Gastroesophageal sphincter (tissue), 4 donors: ENCODE measurements around the gene SMYD2. TPM values are rescaled to one million over a fixed set of nuclear protein-coding genes. Genes with fewer than 3 reads are reported as not detected.

Experiments used
- ATAC-seq: fragments of 150-250 bp; one replicate; pipeline ENCODE4 v1.9.1; 2016; ENCODE audit warnings: mild to moderate bottlenecking, moderate library complexity
- H3K27ac ChIP-seq, 4 donors: fragments of 200-600 bp; sonication (generic) in 3 of 4; 1 replicate in 3 of 4; 2 replicates in 1 of 4; pipeline ENCODE4 v1.5.1; 2016 to 2019
- H3K27me3 ChIP-seq: fragments of 200-600 bp; sonication (generic); one replicate; pipeline ENCODE4 v1.5.1; 2019
- H3K36me3 ChIP-seq, 2 donors: fragments of 200-600 bp; sonication (generic); one replicate each; pipeline ENCODE4 v1.5.1; 2019; ENCODE audit warnings: control low read depth in 1 of 2
- H3K4me1 ChIP-seq, 3 donors: fragments of 200-600 bp; sonication (generic); 1 replicate in 2 of 3; 2 replicates in 1 of 3; pipeline ENCODE4 v1.5.1; 2016 to 2019; ENCODE audit warnings: control low read depth in 2 of 3
- H3K4me3 ChIP-seq, 2 donors: fragments of 200-600 bp; sonication (generic); one replicate each; pipeline ENCODE4 v1.5.1; 2019; ENCODE audit warnings: mild to moderate bottlenecking in 1 of 2, moderate library complexity in 1 of 2
- H3K9me3 ChIP-seq, 3 donors: fragments of 200-600 bp; sonication (generic); one replicate each; pipeline ENCODE4 v1.5.1; 2017 to 2019; ENCODE audit warnings: control low read depth in 2 of 3
- CTCF ChIP-seq, 4 experiments: fragments of 200-600 bp in 2 of 4; fragments of 450-650 bp in 2 of 4; sonication (generic) in 1 of 4; IDR thresholded peaks; one replicate each; pipeline ENCODE4 v1.5.1; 2017 to 2019; ENCODE audit warnings: antibody characterized with exemption in 4 of 4, mild to moderate bottlenecking in 2 of 4, moderate library complexity in 2 of 4
- EP300 ChIP-seq: sonication (generic); formaldehyde crosslinking; IDR thresholded peaks from one replicate; pipeline ENCODE4 v1.6.1; 2017; ENCODE audit warnings: antibody characterized with exemption, mild to moderate bottlenecking
- POLR2A ChIP-seq, 2 donors: fragments of 450-650 bp; IDR thresholded peaks; one replicate each; pipeline ENCODE4 v1.6.1; 2017; ENCODE audit warnings: antibody characterized with exemption in 2 of 2, mild to moderate bottlenecking in 2 of 2, moderate library complexity in 1 of 2
- POLR2AphosphoS5 ChIP-seq: sonication (generic); formaldehyde crosslinking; IDR thresholded peaks from one replicate; pipeline ENCODE4 v1.6.1; 2017; ENCODE audit warnings: antibody characterized with exemption
- WGBS, 2 donors: methylation state at CpG; one replicate each; pipeline ENCODE4 v1.1.5; 2018; ENCODE audit warnings: low coverage in 1 of 2; 5-methylcytosine and 5-hydroxymethylcytosine counted together
- total RNA-seq, 4 donors: library from RNA; depleted of rRNA; stranded (reverse); fragments of >200 nt; gene quantifications; one replicate each; pipeline ENCODE4 v1.1.0, GENCODE V29; 2016

The SMYD2 gene
- total RNA-seq, 4 donors from 2014 or later: 12.0 to 30.3 (median 20.5) TPM

- Histone ChIP-seq H3K9me3 (no peaks in the 10 kb centered on the region), H3K27ac (peak overlapping the region in 3 of 4 donors; percentile 22 to 74 (median 72)), H3K4me1 (peaks cover 0 to 24% (median 5%) of the 10 kb centered on the region in 3 donors), H3K27me3 (no peaks in the 10 kb centered on the region), H3K4me3 (no peak overlapping the region), H3K36me3 (peaks cover 0 to 67% of the 10 kb centered on the region in 2 donors)
- no peak for TF ChIP-seq POLR2AphosphoS5
- no peak for TF ChIP-seq POLR2A (IDR thresholded peaks at IDR 0.05)
- no peak for TF ChIP-seq EP300
- no peak for TF ChIP-seq CTCF (IDR thresholded peaks at IDR 0.05)
- WGBS, 2 donors: 67 to 100% methylated on average over 2 of the region's 6 CpGs
- ATAC-seq: no peak
Observed at GRCh38 chr1:214379236-214379970, 98.4 kb downstream of the SMYD2 start.

GRCh38 chr1:214380396-214380795, 99.4 kb downstream of the SMYD2 start:
- peaks cover 0 to 73% of the 10 kb centered on the region in 2 donors for H3K36me3 ChIP-seq
- H3K4me3 ChIP-seq: no peak overlapping the region
- H3K4me1 ChIP-seq: peaks cover 0 to 19% (median 5%) of the 10 kb centered on the region in 3 donors
- no peaks in the 10 kb centered on the region for H3K27me3 ChIP-seq
- 39 to 57% methylated on average over 3 of the region's 3 CpGs for whole genome bisulfite sequencing, 2 donors
- H3K27ac ChIP-seq: peak overlapping the region in 3 of 4 donors; percentile 22 to 74 (median 72)
- no peaks in the 10 kb centered on the region for H3K9me3 ChIP-seq
- peak; percentile 56 for ATAC-seq
- TF ChIP-seq CTCF (IDR thresholded peaks at IDR 0.05) (no peak), POLR2A (IDR thresholded peaks at IDR 0.05) (no peak), EP300 (no peak), POLR2AphosphoS5 (no peak)

- Histone ChIP-seq H3K9me3 (no peaks in the 10 kb centered on the region), H3K36me3 (peaks cover 0 to 70% of the 10 kb centered on the region in 2 donors), H3K4me1 (peaks cover 0 to 19% (median 5%) of the 10 kb centered on the region in 3 donors), H3K27me3 (no peaks in the 10 kb centered on the region), H3K27ac (peak overlapping the region in 3 of 4 donors; percentile 22 to 74 (median 72)), H3K4me3 (no peak overlapping the region)
- 36 to 54% methylated on average over 1 of the region's 1 CpG for WGBS, 2 donors
- no peak for TF ChIP-seq CTCF (IDR thresholded peaks at IDR 0.05)
- no peak for ATAC-seq
Observed at GRCh38 chr1:214380986-214381695, 100.2 kb downstream of the SMYD2 start.

- ATAC-seq: peak; percentile 17
- Histone ChIP-seq H3K9me3 (no peaks in the 10 kb centered on the region), H3K27ac (no peak overlapping the region), H3K27me3 (no peaks in the 10 kb centered on the region), H3K4me3 (no peak overlapping the region), H3K36me3 (peaks cover 0 to 66% of the 10 kb centered on the region in 2 donors), H3K4me1 (peaks cover 0 to 12% (median 5%) of the 10 kb centered on the region in 3 donors)
- TF ChIP-seq EP300: no peak
- TF ChIP-seq CTCF (IDR thresholded peaks at IDR 0.05): no peak
- TF ChIP-seq POLR2AphosphoS5: no peak
- no peak for TF ChIP-seq POLR2A (IDR thresholded peaks at IDR 0.05)
- WGBS, 2 donors: 80 to 85% methylated on average over 3 to 8 of the region's 45 CpGs
Observed at GRCh38 chr1:214383381-214384372, 102.7 kb downstream of the SMYD2 start.
